H9 (cell line): ENCODE results near the gene GRB7. TPM values are rescaled to one million over a fixed set of nuclear protein-coding genes. Genes with fewer than 3 reads are reported as not detected.
"Not testable (repeated sequence)": the region's sequence is repeated elsewhere in the genome, so short reads cannot be mapped to it uniquely, and the experiment has no call there.

Experiments used
- DNase-seq: peaks from one replicate; pipeline ENCODE4 v3.0.0-alpha.2; 2017
- H2AFZ ChIP-seq: one replicate; pipeline ENCODE4 v1.6.1; 2013; ENCODE audit warnings: mild to moderate bottlenecking, low read length, control low read depth, moderate library complexity
- H2AK5ac ChIP-seq: 2 replicates; pipeline ENCODE4 v1.6.1; 2013; ENCODE audit warnings: low read length, control low read depth, mixed read lengths; ENCODE audit not compliant: insufficient read length
- H2BK120ac ChIP-seq: one replicate; pipeline ENCODE4 v1.6.1; 2013; ENCODE audit warnings: low read depth, mild to moderate bottlenecking, low read length, control low read depth, inconsistent platforms; ENCODE audit not compliant: poor library complexity, severe bottlenecking
- H2BK12ac ChIP-seq: 2 replicates; pipeline ENCODE4 v1.6.1; 2013; ENCODE audit warnings: low read length, control low read depth, mixed read lengths, low read depth; ENCODE audit not compliant: insufficient read length
- H2BK15ac ChIP-seq: 2 replicates; pipeline ENCODE4 v1.6.1; 2013; ENCODE audit warnings: low read depth, low read length, control low read depth
- H2BK20ac ChIP-seq: one replicate; pipeline ENCODE4 v1.6.1; 2013; ENCODE audit warnings: low read depth, mild to moderate bottlenecking, low read length, control low read depth, inconsistent platforms; ENCODE audit not compliant: poor library complexity, severe bottlenecking
- H2BK5ac ChIP-seq: 2 replicates; pipeline ENCODE4 v1.6.1; 2013; ENCODE audit warnings: low read length, control low read depth, mixed read lengths; ENCODE audit not compliant: insufficient read length
- H3K14ac ChIP-seq: 2 replicates; pipeline ENCODE4 v1.6.1; 2013; ENCODE audit warnings: low read length, control low read depth; ENCODE audit not compliant: insufficient read depth
- H3K18ac ChIP-seq: 2 replicates; pipeline ENCODE4 v1.6.1; 2013; ENCODE audit warnings: low read depth, mild to moderate bottlenecking, mixed read lengths, low read length, control low read depth; ENCODE audit not compliant: insufficient read length
- H3K23ac ChIP-seq: 2 replicates; pipeline ENCODE4 v1.6.1; 2013; ENCODE audit warnings: low read length, control low read depth, mixed read lengths, low read depth; ENCODE audit not compliant: insufficient read length
- H3K23me2 ChIP-seq: 2 replicates; pipeline ENCODE4 v1.6.1; 2013; ENCODE audit warnings: low read depth, mild to moderate bottlenecking, mixed read lengths, low read length, control low read depth; ENCODE audit not compliant: insufficient read length, poor library complexity, severe bottlenecking
- H3K27ac ChIP-seq: 2 replicates; pipeline ENCODE4 v1.5.1; 2013; ENCODE audit warnings: low read length, control low read depth, mixed read lengths, low read depth; ENCODE audit not compliant: insufficient read length
- H3K27me3 ChIP-seq: 2 replicates; pipeline ENCODE4 v1.6.1; 2013; ENCODE audit warnings: low read length, control low read depth, inconsistent platforms; ENCODE audit not compliant: insufficient read depth
- H3K4ac ChIP-seq: 2 replicates; pipeline ENCODE4 v1.6.1; 2013; ENCODE audit warnings: low read depth, mild to moderate bottlenecking, control low read depth, inconsistent platforms, low read length, moderate library complexity
- H3K4me1 ChIP-seq: 2 replicates; pipeline ENCODE4 v1.6.1; 2013; ENCODE audit warnings: low read length, control low read depth, inconsistent platforms; ENCODE audit not compliant: insufficient read depth
- H3K4me2 ChIP-seq: 2 replicates; pipeline ENCODE4 v1.6.1; 2013; ENCODE audit warnings: low read length, control low read depth, mixed read lengths; ENCODE audit not compliant: insufficient read length, insufficient read depth
- H3K56ac ChIP-seq: 2 replicates; pipeline ENCODE4 v1.6.1; 2013; ENCODE audit warnings: low read depth, mild to moderate bottlenecking, mixed read lengths, low read length, control low read depth; ENCODE audit not compliant: insufficient read length
- H3K79me1 ChIP-seq: 2 replicates; pipeline ENCODE4 v1.6.1; 2013; ENCODE audit warnings: low read depth, mild to moderate bottlenecking, moderate library complexity, low read length, control low read depth, inconsistent platforms; ENCODE audit not compliant: insufficient read depth, poor library complexity, severe bottlenecking
- H3K79me2 ChIP-seq: 2 replicates; pipeline ENCODE4 v1.6.1; 2013; ENCODE audit warnings: low read length, control low read depth, inconsistent platforms; ENCODE audit not compliant: insufficient read depth
- H3K9ac ChIP-seq: 2 replicates; pipeline ENCODE4 v1.6.1; 2013; ENCODE audit warnings: low read length, control low read depth, mixed read lengths; ENCODE audit not compliant: insufficient read length; ENCODE audit errors: extremely low read depth
- H3K9me3 ChIP-seq: one replicate; pipeline ENCODE4 v1.6.1; 2013; ENCODE audit warnings: low read depth, low read length, inconsistent platforms; ENCODE audit not compliant: control insufficient read depth
- H3T11ph ChIP-seq: one replicate; pipeline ENCODE4 v1.6.1; 2013; ENCODE audit warnings: mild to moderate bottlenecking, low read length, control low read depth, inconsistent platforms
- H4K20me1 ChIP-seq: one replicate; pipeline ENCODE4 v1.6.1; 2013; ENCODE audit not compliant: control insufficient read depth, insufficient read length, insufficient read depth
- H4K5ac ChIP-seq: 2 replicates; pipeline ENCODE4 v1.6.1; 2013; ENCODE audit warnings: low read depth, mild to moderate bottlenecking, mixed read lengths, low read length, control low read depth; ENCODE audit not compliant: insufficient read length
- H4K8ac ChIP-seq: replicated peaks from 2 replicates; pipeline ENCODE4 v1.6.1; 2013; ENCODE audit warnings: low read length, control low read depth, mixed read lengths, low read depth; ENCODE audit not compliant: insufficient read length
- H4K91ac ChIP-seq: 2 replicates; pipeline ENCODE4 v1.6.1; 2013; ENCODE audit warnings: low read depth, mild to moderate bottlenecking, moderate library complexity, mixed read lengths, low read length, control low read depth; ENCODE audit not compliant: insufficient read length
- H3K27ac Mint-ChIP-seq, 3 experiments: 2 replicates in 2 of 3; 3 replicates in 1 of 3; pipeline ENCODE4 v1.8.0; 2020 to 2021; ENCODE audit warnings: mixed read lengths in 3 of 3, mild to moderate bottlenecking in 1 of 3, moderate library complexity in 1 of 3
- H3K27me3 Mint-ChIP-seq: 2 replicates; pipeline ENCODE4 v1.8.0; 2021; ENCODE audit warnings: low read depth, mild to moderate bottlenecking, moderate library complexity, mixed read lengths
- H3K36me3 Mint-ChIP-seq, 3 experiments: 2 replicates in 2 of 3; 3 replicates in 1 of 3; pipeline ENCODE4 v1.8.0; 2020 to 2021; ENCODE audit warnings: low read depth in 3 of 3, mixed read lengths in 3 of 3; ENCODE audit not compliant: insufficient read depth in 1 of 3
- H3K4me1 Mint-ChIP-seq, 2 experiments: 2 replicates each; pipeline ENCODE4 v1.8.0; 2020; ENCODE audit warnings: mixed read lengths in 2 of 2
- H3K4me3 Mint-ChIP-seq, 2 experiments: 2 replicates in 1 of 2; 3 replicates in 1 of 2; pipeline ENCODE4 v1.8.0; 2020 to 2021; ENCODE audit warnings: mild to moderate bottlenecking in 2 of 2, mixed read lengths in 2 of 2, moderate library complexity in 1 of 2
- H3K9me3 Mint-ChIP-seq, 2 experiments: 2 replicates in 1 of 2; 3 replicates in 1 of 2; pipeline ENCODE4 v1.8.0; 2020; ENCODE audit warnings: mild to moderate bottlenecking in 2 of 2, mixed read lengths in 2 of 2, moderate library complexity in 1 of 2
- CTCF ChIP-seq: fragments of 200-600 bp; sonication (generic); conservative IDR thresholded peaks from 3 replicates; pipeline ENCODE4 v1.8.0; 2021; ENCODE audit warnings: antibody characterized with exemption, mild to moderate bottlenecking
- WGBS: extraction: QIAGEN DNeasy Blood & Tissue Kit; methylation state at CpG from one replicate; pipeline ENCODE4 v1.1.7; 2013; ENCODE audit warnings: missing lambda C conversion rate, low lambda C conversion rate, mixed read lengths; ENCODE audit not compliant: insufficient read length; ENCODE audit errors: extremely low coverage; 5-methylcytosine and 5-hydroxymethylcytosine counted together
- total RNA-seq: library from RNA; stranded (reverse); gene quantifications from 2 replicates; pipeline ENCODE4 v1.2.1, GENCODE V29; 2021

Gene GRB7
- total RNA-seq, 1 experiment from 2014 or later = 55.0 TPM

DNA sequence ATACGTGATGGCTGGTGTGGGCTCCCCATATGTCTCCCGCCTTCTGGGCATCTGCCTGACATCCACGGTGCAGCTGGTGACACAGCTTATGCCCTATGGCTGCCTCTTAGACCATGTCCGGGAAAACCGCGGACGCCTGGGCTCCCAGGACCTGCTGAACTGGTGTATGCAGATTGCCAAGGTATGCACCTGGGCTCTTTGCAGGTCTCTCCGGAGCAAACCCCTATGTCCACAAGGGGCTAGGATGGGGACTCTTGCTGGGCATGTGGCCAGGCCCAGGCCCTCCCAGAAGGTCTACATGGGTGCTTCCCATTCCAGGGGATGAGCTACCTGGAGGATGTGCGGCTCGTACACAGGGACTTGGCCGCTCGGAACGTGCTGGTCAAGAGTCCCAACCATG is 13.0 kb upstream of the GRB7 start:
- no peaks in the 10 kb centered on the region; the same call in 1 of the 2 replicates for H3K27me3 Mint-ChIP-seq
- Histone ChIP-seq H3T11ph (no peak overlapping the region), H2BK5ac (no peak overlapping the region), H3K27me3 (no peaks in the 10 kb centered on the region), H3K23ac (no peak overlapping the region), H2AK5ac (no peak overlapping the region), H3K56ac (no peak overlapping the region), H3K27ac (no peak overlapping the region), H3K79me1 (no peaks in the 10 kb centered on the region), H3K9me3 (no peaks in the 10 kb centered on the region), H3K23me2 (peaks cover 2% of the 10 kb centered on the region), H2AFZ (no peak overlapping the region), H2BK20ac (no peak overlapping the region), H4K8ac (no peak overlapping the region), H3K4ac (no peak overlapping the region), H2BK120ac (no peak overlapping the region), H3K18ac (no peak overlapping the region), H3K4me2 (no peak overlapping the region), H4K20me1 (no peaks in the 10 kb centered on the region), H2BK12ac (no peak overlapping the region), H3K4me1 (peaks cover 1% of the 10 kb centered on the region; the same call in 1 of the 2 replicates), H3K79me2 (no peaks in the 10 kb centered on the region), H3K14ac (no peak overlapping the region), H4K91ac (no peak overlapping the region), H2BK15ac (no peak overlapping the region), H3K9ac (no peak overlapping the region), H4K5ac (no peak overlapping the region)
- H3K36me3 Mint-ChIP-seq = peaks cover 57 to 95% (median 81%) of the 10 kb centered on the region in 3 experiments
- no peak for TF ChIP-seq CTCF
- H3K27ac Mint-ChIP-seq = no peak overlapping the region; a peak in 1 of 7 replicates
- WGBS = no CpG with 5 or more reads among the region's 13 CpGs
- H3K4me3 Mint-ChIP-seq = no peak overlapping the region
- no peaks in the 10 kb centered on the region for H3K9me3 Mint-ChIP-seq
- peaks cover 16 to 20% of the 10 kb centered on the region in 2 experiments for H3K4me1 Mint-ChIP-seq
- no peak for DNase-seq

DNA sequence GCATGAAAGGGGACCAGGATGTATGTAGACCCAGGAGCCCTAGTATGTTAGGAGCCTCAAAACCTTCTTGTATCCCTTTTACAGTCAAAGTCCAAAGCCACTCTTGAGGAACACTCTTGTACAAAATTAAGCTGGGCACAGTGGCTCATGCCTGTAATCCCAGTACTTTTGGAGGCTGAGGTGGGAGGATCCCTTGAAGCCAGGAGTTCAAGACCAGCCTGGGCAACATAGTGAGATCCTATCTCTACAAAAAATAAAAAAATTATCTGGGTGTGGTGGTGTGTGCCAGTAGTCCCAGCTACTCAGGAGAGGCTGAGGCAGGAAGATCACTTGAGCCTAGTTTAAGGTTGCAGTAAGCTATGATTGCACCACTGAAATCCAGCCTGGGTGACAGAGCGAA is 11.8 kb upstream of the GRB7 start:
- H3K14ac ChIP-seq, H3K4ac ChIP-seq, H2AFZ ChIP-seq, H2BK5ac ChIP-seq, H2AK5ac ChIP-seq, H3K9ac ChIP-seq, H4K20me1 ChIP-seq, H4K8ac ChIP-seq, H3K4me3 Mint-ChIP-seq, H2BK20ac ChIP-seq, H3K4me2 ChIP-seq, H3K27me3 ChIP-seq, H2BK120ac ChIP-seq, H3T11ph ChIP-seq, H3K79me2 ChIP-seq, H2BK12ac ChIP-seq, H3K9me3 ChIP-seq, H3K4me1 ChIP-seq, DNase-seq, H3K18ac ChIP-seq, H3K27me3 Mint-ChIP-seq, H3K23me2 ChIP-seq, H2BK15ac ChIP-seq, H3K56ac ChIP-seq, H3K79me1 ChIP-seq, H3K27ac ChIP-seq, H3K23ac ChIP-seq, H3K9me3 Mint-ChIP-seq, H4K91ac ChIP-seq, H4K5ac ChIP-seq: not testable (repeated sequence)
- peak overlapping the region in 2 of 3 experiments; percentile 46 to 87; a peak in 4 of 7 replicates for H3K27ac Mint-ChIP-seq
- H3K36me3 Mint-ChIP-seq = peaks cover 47 to 83% (median 74%) of the 10 kb centered on the region in 3 experiments
- WGBS = no CpG with 5 or more reads among the region's 1 CpG
- peaks cover 18 to 23% of the 10 kb centered on the region in 2 experiments for H3K4me1 Mint-ChIP-seq
